HCEC 1CT (cell line): ENCODE measurements around the gene KPNA4.
"Not testable (repeated sequence)": the region's sequence is repeated elsewhere in the genome, so short reads cannot be mapped to it uniquely, and the experiment has no call there.

Experiments used
- DNase-seq: peaks from one replicate; pipeline ENCODE4 v3.0.0-alpha.2; 2017

KPNA4 gene

DNA sequence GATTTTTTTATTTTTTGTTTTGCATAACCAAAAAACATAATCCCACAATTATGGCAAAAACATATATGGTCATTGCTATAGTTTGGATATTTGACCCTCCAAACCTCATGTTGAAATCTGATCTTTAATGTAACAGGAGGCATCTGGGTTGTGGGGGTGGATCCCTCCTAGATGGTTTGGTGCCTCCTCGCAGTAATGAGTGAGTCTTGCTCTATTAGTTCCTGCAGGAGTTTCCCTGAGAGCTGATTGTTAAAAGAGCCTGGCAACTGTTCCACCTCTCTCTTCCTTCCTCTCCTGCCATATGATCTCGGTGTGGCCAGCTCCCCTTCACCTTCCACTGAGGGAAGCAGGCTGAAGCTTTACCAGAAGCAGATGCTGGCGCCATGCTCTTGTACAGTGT is 82.6 kb downstream of the KPNA4 start:
- no peak for DNase-seq

DNA sequence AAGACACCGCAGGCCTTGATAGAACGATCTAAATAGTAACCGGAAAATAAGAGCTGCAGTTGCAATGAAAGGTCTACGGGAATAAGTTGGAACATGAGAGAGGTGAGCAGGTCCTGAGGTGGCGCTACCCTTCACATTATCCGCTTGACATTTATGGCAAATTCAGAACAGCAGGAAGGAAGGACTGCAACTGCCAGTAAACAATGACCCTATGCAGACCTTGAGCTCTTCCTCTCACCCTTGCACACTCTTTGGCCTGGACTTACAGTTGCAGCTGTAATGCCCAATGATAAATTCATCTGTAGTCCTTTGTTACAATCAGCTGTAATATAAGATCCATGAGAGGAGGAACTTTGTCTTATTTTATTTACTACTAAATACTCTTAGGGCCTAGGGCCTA is 83.5 kb downstream of the KPNA4 start:
- no peak for DNase-seq

DNA sequence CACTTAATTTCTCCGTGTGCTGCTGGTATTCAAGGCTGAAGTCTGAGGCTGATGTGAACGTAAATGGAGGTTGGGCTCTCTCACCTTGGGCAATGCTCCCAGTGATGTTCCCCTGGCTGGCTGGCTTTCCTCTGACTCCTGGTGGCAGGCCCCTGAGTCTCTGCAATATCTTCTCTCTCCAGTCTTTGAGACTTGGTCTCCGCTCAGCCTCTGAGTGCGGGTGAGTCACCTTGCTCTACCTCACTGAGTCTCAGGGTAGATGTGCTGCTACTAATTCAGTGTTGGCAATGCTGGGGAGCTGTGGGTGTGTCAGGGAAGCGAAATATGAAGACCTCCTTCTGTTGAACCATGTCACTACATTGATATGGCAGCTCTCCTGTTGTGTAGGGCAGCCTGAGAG is 84.4 kb downstream of the KPNA4 start:
- DNase-seq = no peak

DNA sequence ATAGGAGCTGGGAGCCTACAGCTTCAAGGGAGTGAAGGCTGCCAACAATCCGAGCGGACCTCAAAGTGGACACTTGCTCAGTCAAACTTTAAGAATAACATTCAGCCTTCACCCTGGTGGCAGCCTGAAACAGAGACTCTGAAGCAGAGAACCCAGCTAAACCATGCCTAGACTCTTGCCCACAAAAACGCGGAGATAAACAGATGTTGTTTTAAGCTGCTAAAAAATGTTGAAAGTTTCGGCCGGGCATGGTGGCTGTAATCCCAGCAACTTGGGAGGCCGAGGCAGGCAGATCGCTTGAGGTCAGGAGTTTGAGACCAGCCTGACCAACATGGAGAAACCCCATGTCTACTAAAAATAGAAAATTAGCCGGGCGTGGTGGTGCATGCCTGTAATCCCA is 86.0 kb downstream of the KPNA4 start:
- DNase-seq = no peak

DNA sequence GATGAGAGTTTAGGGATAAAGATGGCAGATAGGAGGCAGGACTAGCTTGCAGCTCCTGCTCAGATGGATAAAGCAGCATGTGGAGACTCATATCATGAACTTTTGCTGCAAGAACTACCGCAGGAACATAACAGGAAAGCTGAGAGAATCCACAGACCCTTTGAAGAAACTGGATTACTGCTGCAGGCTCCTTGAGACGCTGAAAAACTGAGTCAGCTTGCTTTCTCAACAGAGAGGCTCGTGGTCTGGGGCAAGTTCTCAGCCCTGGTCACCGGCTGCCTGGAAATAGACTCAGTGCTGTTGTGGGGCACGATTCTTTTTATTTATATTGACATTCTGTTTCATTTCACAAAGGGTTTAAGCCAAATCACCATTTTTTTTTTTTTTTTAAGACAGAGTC is 87.0 kb downstream of the KPNA4 start:
- DNase-seq = peak; percentile 33

DNA sequence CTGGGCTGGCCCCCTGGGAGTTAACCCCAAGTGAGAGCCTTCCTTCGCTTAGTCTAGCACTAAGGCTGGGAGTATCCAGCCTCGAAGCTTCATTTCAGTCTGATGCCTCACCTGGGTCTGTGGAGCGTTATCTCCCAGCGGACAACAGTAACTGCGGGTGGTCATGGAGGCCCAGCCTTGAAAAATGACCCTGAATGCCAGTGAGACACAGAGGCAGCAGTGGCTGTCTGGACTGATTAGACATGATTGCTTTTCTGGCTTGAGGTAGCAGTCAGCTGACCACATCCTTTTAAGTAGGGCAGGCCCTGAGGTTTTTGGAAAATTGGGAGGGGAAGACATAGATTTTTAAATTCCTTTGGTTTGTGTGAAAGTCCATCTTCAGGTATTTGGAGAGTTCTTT is 87.6 kb downstream of the KPNA4 start:
- no peak for DNase-seq

DNA sequence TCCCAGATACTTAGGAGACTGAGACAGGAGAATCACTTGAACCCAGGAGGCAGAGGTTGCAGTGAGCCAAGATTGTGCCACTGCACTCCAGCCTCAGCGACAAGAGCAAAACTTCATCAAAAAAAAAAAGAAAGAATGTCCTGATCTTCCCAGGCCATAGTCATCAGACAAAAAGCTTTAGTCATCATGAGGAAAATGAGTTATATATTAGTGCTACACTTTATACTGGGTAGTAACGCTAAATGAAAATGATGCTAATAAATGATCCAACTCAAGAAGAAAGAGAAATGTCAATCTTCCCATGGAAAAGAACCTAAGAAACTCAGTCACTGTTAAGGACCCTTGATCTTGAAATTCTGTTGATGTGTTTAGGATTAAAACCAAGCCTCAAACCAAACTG is 89.5 kb downstream of the KPNA4 start:
- DNase-seq = no peak

DNA sequence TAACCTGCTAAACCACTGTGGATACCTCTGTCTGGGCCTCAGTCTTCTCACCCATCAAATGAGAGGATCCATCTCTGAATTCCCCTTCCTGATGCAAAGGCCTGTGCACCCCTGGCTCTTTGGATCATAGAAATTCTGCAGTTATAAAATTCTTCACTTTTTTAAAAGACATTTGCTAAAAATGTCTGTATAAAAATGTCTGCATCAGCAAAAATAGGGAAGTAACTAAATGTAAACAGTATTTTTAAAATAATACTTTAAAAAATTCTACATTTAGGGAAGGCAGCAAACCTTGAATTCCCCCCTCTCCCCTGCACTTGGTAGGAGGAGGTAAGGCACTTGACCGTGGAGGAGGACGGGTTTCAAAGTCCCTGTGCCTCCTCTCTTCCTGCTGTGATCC is 90.2 kb downstream of the KPNA4 start:
- DNase-seq = no peak

DNA sequence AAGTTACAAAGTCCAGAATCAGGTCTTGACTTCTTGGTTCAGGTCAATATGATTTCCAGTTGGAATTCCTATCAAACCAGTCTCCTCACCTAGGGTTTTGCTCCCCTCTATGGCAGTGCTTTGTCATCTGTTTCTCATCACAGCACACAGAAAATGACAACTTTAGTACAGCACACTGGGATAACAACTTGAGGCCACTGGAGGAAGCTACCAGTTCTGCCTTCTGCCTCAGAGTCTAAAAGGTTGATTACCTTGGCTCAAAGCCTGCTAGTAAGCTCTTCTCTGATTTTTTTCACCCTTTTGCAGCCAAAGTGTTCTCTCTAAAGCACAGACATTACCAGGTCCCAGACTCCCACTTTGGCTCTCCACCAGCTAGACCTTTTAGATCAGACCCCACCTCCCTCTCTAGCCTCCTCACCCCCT is 90.9 kb downstream of the KPNA4 start:
- peak; percentile 22 for DNase-seq

DNA sequence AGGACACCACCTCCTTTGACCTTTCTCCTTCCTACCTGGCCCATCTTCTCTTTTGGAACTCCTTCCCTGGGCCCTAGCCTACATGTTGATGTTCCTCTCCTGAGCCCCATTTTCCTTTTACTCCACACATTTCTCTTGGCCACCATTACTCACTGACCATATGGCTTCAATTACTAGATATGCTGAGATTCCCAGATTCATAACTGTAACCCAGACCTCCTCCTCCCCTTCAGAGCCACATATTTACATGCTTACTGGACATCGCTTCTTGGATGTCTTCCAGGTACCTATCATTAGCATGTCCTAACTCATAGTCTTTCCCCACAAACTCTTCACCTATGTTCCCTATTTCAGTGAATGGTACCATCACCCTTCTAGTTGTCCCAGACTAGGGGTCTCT is 91.4 kb downstream of the KPNA4 start:
- peak; percentile 98 for DNase-seq

DNA sequence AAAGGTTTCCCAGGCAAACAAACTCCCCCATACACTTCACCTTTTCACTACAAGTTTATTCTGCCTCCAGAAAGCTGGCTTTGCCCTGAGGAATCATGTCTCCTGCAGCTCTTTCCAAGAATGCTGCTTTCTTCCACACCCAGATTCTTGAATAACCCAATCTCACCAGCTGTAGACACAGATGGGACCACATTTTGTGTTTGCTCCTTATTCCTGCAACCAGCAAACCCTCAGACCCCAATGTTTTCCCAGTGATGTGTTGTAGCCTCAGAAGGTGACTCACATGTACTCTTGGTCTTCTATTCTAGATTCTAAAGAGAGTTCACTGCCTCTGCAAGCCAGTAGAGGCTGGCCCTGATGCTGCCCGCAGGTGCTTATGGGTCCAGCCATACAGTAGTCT is 92.2 kb downstream of the KPNA4 start:
- DNase-seq = peak; percentile 96

DNA sequence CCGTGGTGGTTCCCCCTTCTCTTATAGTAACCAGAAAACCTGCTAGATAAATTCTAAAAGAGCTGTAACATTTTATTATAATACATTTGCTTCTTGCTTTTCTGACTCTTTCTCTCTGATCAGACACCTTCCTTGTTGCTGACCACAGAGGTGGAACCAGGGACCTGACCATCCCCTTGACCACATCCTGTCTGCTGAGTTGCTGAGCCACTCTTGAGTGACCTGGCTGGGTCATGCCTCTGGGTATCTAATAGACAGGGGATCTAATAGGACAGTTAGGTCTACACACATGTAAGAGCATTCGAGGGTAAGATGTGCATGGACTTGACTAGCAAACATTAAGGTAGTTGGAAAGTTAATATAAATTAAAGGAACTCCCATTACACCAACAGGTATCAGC is 93.0 kb downstream of the KPNA4 start:
- no peak for DNase-seq

DNA sequence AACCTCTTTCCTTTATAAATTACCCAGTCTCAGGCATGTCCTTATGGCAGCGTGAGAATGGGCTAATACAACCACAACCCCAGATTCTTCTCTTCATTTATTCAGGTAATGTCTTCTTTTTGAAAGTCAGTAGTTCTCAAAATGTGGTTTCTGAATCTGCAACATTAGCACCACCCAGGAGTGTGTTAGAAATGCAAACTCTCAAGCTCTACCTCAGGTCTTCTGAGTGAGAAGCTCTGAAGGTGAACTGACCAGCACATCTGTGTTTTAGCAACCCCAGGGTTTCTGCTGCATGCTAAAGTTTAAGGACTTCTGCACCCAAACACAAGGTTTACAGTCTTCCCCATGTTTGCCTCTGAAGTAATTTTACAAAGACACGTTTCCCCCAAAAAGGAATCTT is 93.5 kb downstream of the KPNA4 start:
- no peak for DNase-seq

DNA sequence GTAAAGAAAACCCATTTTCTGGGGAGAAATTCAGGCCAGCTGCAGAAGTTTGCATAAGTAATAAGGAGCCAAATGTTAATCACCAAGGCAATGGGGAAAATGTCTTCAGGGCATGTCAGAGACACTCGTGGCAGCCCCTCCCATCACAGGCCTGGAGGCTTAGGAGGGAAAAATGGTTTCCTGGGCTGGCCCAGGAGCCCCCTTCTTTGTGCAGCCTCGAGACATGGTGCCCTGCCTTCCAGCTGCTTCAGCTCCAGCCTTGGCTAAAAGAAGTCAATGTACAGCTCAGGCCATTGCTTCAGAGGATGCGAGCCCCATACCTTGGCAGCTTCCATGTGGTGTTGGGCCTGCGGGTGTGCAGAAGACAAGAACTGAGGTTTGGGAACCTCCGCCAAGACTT is 95.2 kb downstream of the KPNA4 start:
- no peak for DNase-seq

DNA sequence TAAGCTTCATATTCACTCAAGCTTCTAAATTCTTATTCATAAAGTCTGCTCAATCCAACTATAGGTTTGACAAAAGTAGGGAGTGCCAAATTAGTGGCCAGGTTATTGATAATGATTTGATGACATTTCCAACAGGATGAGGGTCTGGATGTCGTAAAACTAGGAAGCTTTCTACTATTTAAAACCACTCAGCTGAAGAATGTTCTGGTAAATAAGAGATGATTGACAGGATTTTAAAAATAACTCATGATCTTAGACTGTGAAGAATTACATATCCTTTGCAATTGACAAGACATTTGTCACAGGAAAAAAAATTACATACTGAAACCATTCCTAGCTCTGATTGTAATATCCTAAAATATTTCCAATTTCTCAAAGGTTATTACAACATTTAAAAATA is 100.4 kb downstream of the KPNA4 start:
- DNase-seq = no peak

DNA sequence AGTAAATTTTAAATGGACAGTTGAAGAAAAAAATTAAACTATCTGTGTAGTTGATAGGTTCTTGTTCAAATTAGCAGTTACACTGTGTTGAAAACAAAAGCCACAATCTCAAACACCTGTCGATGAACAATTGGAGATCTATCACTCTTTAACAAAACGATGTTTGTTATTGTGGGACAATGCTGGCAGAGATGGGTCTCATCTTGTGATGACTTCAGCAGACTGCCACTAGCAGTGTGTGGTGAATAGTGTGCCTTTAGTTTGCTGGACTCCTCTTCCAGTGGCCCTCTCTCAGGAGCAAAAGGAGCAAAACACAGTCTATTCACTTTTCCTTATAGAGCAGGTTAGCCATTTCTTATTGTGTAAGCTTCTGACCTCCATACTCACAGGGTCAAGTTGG is 101.0 kb downstream of the KPNA4 start:
- no peak for DNase-seq

DNA sequence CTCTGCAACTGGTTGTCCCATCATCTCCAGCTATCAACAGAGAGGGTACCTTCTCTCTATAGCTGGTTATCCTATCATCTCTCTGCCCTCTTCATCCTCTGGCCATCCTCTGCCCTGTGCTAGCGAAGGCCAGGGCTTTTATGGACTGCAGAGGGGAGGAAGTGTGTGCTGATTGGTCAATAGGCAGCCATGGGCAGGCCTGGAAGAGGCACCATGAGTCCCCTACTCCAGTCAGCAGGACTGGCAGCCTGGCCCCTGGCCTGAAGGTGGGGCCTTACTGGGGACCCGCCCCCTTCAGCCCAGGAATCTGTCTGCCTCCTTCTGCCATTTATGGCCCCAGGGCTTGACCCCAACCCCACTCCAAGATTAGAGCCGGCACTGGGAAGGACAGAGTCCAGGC is 105.3 kb downstream of the KPNA4 start:
- DNase-seq = no peak

DNA sequence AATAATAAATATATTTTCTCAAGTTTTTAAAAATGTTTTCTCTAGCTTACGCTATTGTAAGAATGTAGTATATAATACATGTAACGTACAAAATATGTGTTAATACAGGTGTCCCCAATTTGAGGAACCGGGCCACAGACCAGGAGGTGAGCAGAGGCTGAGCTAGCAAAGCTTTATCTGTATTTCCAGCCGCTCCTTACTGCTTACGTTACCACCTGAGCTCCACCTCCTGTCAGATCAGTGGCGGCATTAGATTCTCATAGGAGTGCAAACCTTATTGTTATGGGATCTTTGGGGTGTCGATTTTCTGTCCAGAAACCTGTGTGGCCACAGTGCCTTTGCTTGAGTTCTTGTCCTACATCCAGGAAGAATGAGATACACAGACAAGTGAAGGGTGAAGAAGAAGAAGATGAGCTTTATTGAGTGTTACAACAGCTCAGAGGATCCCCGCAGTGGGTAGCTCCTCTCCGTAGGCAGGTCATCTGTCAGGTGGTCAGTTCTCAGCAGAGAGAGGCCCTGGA is 105.9 kb downstream of the KPNA4 start:
- DNase-seq = no peak

DNA sequence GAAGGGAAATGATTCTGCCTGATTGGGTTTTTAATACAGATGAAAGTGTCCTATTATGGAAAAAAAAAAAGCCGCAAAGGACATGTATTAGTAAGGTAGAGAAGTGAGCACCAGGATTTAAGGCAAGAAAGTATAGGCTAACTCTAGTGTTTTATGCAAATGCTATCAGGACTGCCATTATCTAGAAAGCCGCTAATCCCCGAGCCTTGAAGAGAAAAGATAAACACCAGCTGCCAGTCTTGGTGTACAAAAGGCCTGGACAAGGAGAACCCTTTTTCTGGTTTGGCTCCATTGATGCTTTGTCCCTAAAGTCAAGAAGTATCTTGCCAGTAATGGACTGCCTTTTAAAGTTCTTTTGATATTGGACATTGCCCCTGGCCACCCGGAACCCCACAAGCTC is 107.2 kb downstream of the KPNA4 start:
- no peak for DNase-seq

DNA sequence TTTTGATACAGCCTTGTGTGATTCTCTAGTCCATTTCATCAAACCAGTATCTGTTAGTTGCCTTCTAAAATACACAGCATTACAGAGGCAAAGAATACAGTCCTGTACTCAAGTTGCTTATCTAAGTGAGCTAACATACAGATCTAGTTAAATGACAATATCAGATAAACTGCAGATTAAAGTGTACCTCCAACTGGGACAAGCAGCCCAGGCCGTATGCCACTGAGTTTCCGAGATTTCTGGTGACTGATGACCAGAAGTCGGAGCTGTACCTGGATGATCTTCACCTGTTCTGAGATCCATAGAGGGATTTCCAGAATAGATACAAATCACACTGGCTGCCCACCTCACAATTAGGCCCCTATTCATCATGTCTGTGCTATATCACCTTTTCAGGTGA is 109.5 kb downstream of the KPNA4 start:
- DNase-seq = no peak

DNA sequence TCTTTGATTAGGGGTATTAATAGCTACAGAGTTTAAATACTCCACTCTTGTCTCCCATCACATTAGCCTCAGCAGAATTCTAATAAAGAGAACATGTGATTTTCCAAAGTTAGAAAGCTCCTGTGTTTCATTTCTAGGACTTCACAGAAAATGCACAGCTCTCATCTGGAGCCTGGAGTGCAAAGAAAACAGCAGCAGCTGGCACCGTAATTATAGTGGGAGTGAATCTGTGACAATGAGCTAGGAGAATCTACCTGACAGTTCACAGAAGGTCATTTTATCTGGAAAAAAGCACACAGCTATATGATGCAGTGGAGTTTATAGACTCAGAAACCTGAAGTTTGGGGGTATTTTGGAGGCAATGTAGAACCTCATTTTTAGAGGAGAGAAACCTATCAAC is 110.4 kb downstream of the KPNA4 start:
- DNase-seq = no peak

DNA sequence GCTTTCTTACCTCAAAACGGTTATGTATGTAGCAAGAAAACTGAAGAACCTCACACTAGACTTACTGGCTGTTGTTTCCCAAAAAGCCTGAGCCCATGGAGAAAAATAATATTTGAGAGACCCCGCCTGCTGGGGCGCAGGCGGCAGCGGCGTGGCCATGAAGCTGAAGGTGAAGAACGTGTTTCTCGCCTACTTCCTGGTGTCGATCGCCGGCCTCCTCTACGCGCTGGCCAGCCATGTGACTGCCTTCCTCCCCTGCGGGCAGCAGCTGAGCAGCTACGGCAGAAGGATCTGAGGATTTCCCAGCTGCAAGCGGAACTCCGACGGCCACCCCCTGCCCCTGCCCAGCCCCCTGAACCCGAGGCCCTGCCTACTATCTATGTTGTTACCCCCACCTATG is 113.1 kb downstream of the KPNA4 start:
- DNase-seq = not testable (repeated sequence)

DNA sequence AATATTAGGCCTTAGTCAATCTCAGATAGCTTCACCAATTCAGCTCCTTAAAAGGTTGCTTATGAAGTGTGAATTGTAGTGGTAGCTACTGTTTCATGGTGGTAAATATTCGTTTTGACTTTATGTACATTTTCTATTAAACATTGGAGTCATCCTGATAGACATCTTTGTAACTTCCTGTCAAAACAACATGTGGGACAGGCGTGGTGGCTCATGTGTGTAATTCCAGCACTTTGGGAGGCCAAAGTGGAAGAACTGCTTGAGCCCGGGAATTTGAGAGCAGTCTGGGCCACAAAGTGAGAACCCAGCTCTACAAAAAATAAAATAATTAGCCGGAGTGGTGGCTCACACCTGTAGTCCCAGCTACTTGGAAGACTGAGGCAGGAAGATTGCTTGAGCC is 113.8 kb downstream of the KPNA4 start:
- peak; percentile 23 for DNase-seq

DNA sequence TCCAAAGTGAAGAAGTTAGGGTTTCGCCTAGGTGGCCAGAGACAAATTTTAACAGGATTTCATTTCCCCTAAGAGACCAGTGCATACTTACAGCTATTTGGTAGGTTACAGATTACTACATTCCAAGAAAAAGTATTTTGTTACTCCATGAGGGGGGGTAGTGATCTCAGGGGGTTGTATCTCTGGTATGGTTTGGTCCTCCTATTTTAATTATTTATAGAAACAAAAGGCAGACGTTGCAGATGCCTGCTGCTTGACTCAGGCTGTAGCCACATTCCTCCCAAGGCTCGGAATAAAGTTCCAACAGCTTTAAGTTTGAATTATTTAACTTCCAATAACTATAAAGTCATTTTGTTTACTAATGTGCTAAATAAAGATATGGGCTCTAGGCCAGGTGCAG is 114.5 kb downstream of the KPNA4 start:
- peak; percentile 90 for DNase-seq

DNA sequence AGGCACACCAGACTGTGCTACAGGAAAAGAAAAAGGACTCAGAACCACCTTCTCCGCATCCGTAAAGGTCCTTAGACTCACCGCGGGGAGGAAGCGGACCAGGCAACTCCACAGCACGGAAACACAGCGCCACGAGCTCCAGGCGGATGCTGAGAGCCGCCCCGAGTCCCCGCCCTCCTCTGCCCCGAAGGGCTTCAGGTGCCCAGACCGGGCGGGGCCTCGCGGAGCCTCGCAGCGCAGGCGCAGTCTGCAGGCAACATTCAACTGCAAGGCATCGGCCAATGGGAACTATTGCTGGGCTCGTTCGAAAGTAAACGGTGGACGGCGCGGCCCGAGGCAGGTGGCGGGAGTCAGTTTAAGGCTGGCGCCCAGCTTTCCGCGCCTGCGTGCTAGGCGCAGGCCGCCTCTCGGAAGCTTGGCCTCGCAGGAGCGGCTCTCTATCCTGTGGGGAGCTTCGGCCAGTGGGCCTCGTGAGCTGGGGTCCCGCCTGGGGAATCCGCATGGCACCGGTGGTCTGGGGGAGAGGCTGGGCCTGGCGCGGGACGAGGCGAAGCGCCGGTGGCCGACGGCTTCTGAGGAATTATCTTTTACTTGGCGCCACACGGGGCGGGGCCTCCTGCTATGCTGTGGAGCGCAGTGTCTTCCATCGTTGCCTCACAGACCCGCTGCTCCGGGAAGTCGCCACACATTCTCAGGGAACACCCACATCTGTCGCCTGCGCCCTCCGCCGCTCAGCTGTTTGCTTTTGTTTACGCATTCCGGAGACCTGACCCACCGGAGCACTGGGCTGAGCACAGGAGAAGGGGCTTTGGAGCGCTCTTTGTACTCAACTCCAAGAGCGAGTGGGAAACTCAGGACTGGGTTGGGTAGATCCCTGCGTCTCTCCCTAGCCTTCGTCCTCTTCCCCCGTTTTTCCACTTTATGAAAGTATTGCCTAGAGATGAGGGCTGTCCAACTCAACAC is 115.5 kb downstream of the KPNA4 start, which contains the start of gene TRIM59:
Gene TRIM59 (minus strand): TSS at position 151 of the 963 bp plus-strand sequence. CDS start 10,603 bp downstream, outside the sequence.
- DNase-seq = peak; percentile 99
